Suprapubic skin (tissue), 4 donors: ENCODE results near the gene PHACTR1. TPM values are rescaled to one million over a fixed set of nuclear protein-coding genes. Genes with fewer than 3 reads are reported as not detected.
A peak's percentile ranks its signal among the peaks of the same experiment; 100 is the strongest.

Source experiments
- DNase-seq, 2 donors: peaks; one replicate each; pipeline ENCODE4 v3.0.0-alpha.2; 2019; ENCODE audit warnings: low spot score in 2 of 2
- H3K27ac ChIP-seq: fragments of 200-600 bp; sonication (generic); one replicate; pipeline ENCODE4 v1.5.1; 2019
- H3K27me3 ChIP-seq: fragments of 200-600 bp; sonication (generic); one replicate; pipeline ENCODE4 v1.5.1; 2019
- H3K36me3 ChIP-seq: fragments of 200-600 bp; sonication (generic); one replicate; pipeline ENCODE4 v1.5.1; 2019
- H3K4me1 ChIP-seq: fragments of 200-600 bp; sonication (generic); one replicate; pipeline ENCODE4 v1.5.1; 2019
- H3K4me3 ChIP-seq: fragments of 200-600 bp; sonication (generic); one replicate; pipeline ENCODE4 v1.5.1; 2019; ENCODE audit warnings: mild to moderate bottlenecking
- H3K9me3 ChIP-seq: fragments of 200-600 bp; sonication (generic); one replicate; pipeline ENCODE4 v1.5.1; 2019
- EP300 ChIP-seq: sonication (generic); formaldehyde crosslinking; IDR thresholded peaks from one replicate; pipeline ENCODE4 v1.6.1; 2017; ENCODE audit warnings: antibody characterized with exemption
- POLR2A ChIP-seq, 2 donors: fragments of 450-650 bp; IDR thresholded peaks; one replicate each; pipeline ENCODE4 v1.6.1; 2017; ENCODE audit warnings: antibody characterized with exemption in 2 of 2, mild to moderate bottlenecking in 2 of 2, moderate library complexity in 2 of 2
- POLR2AphosphoS5 ChIP-seq, 3 donors: sonication (generic); formaldehyde crosslinking; IDR thresholded peaks; one replicate each; pipeline ENCODE4 v1.6.1; 2017; ENCODE audit warnings: antibody characterized with exemption in 3 of 3
- WGBS: methylation state at CpG from one replicate; pipeline ENCODE4 v1.1.5; 2018; 5-methylcytosine and 5-hydroxymethylcytosine counted together
- total RNA-seq, 4 donors: library from RNA; depleted of rRNA; stranded (reverse); fragments of >200 nt; gene quantifications; one replicate each; pipeline ENCODE4 v1.1.0, GENCODE V29; 2016
- TF ChIP-seq, protein P1 (sequence below), 2 donors: fragments of 200-600 bp in 1 of 2; fragments of 450-650 bp in 1 of 2; sonication (generic) in 1 of 2; IDR thresholded peaks; one replicate each; pipeline ENCODE4 v1.5.1; 2016 to 2019; ENCODE audit warnings: antibody characterized with exemption in 2 of 2, mild to moderate bottlenecking in 1 of 2, moderate library complexity in 1 of 2

Gene PHACTR1
- total RNA-seq, 4 donors from 2014 or later: 4.0 to 8.2 (median 6.4) TPM

- peaks cover 7% of the 10 kb centered on the region for H3K4me1 ChIP-seq
- 58% methylated on average over 8 of the region's 8 CpGs for WGBS
- peaks cover 9% of the 10 kb centered on the region for H3K36me3 ChIP-seq
- TF ChIP-seq POLR2AphosphoS5 (IDR thresholded peaks at IDR 0.05) (no peak), EP300 (no peak)
- TF ChIP-seq, protein P1, sequence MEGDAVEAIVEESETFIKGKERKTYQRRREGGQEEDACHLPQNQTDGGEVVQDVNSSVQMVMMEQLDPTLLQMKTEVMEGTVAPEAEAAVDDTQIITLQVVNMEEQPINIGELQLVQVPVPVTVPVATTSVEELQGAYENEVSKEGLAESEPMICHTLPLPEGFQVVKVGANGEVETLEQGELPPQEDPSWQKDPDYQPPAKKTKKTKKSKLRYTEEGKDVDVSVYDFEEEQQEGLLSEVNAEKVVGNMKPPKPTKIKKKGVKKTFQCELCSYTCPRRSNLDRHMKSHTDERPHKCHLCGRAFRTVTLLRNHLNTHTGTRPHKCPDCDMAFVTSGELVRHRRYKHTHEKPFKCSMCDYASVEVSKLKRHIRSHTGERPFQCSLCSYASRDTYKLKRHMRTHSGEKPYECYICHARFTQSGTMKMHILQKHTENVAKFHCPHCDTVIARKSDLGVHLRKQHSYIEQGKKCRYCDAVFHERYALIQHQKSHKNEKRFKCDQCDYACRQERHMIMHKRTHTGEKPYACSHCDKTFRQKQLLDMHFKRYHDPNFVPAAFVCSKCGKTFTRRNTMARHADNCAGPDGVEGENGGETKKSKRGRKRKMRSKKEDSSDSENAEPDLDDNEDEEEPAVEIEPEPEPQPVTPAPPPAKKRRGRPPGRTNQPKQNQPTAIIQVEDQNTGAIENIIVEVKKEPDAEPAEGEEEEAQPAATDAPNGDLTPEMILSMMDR (IDR thresholded peaks at IDR 0.05): no peak
- H3K9me3 ChIP-seq: no peaks in the 10 kb centered on the region
- no peak for DNase-seq
- no peak overlapping the region for H3K4me3 ChIP-seq
- no peaks in the 10 kb centered on the region for H3K27me3 ChIP-seq
- no peak overlapping the region for H3K27ac ChIP-seq
These were observed 552.4 kb downstream of the PHACTR1 start for GRCh38 chr6:13268913-13269518.

GRCh38 chr6:13272131-13273046 is 555.8 kb downstream of the PHACTR1 start:
- Histone ChIP-seq H3K27ac (peak overlapping the region; percentile 47), H3K9me3 (no peaks in the 10 kb centered on the region), H3K27me3 (no peaks in the 10 kb centered on the region), H3K4me3 (peak overlapping the region; percentile 7), H3K4me1 (peaks cover 7% of the 10 kb centered on the region), H3K36me3 (peaks cover 9% of the 10 kb centered on the region)
- TF ChIP-seq, protein P1 (IDR thresholded peaks at IDR 0.05): no peak
- TF ChIP-seq POLR2AphosphoS5 (IDR thresholded peaks at IDR 0.05): no peak
- TF ChIP-seq POLR2A (IDR thresholded peaks at IDR 0.05): no peak
- no peak for TF ChIP-seq EP300
- WGBS: 77% methylated on average over 24 of the region's 24 CpGs
- DNase-seq: peak in 1 of 2 donors; percentile 75

GRCh38 chr6:13273202-13273930 is 556.8 kb downstream of the PHACTR1 start:
- TF ChIP-seq POLR2AphosphoS5 (IDR thresholded peaks at IDR 0.05) (no peak), EP300 (no peak), POLR2A (IDR thresholded peaks at IDR 0.05) (no peak)
- TF ChIP-seq, protein P1 (IDR thresholded peaks at IDR 0.05): no peak
- WGBS: 74% methylated on average over 10 of the region's 10 CpGs
- peak overlapping the region; percentile 7 for H3K4me3 ChIP-seq
- no peaks in the 10 kb centered on the region for H3K27me3 ChIP-seq
- H3K9me3 ChIP-seq: no peaks in the 10 kb centered on the region
- peaks cover 9% of the 10 kb centered on the region for H3K36me3 ChIP-seq
- DNase-seq: no peak
- H3K27ac ChIP-seq: no peak overlapping the region
- peaks cover 7% of the 10 kb centered on the region for H3K4me1 ChIP-seq

GRCh38 chr6:13273931-13274706 is 557.6 kb downstream of the PHACTR1 start:
- Histone ChIP-seq H3K4me3 (no peak overlapping the region), H3K27me3 (no peaks in the 10 kb centered on the region), H3K4me1 (peaks cover 3% of the 10 kb centered on the region), H3K36me3 (peaks cover 9% of the 10 kb centered on the region), H3K9me3 (no peaks in the 10 kb centered on the region), H3K27ac (no peak overlapping the region)
- WGBS: 74% methylated on average over 21 of the region's 21 CpGs
- TF ChIP-seq EP300 (no peak), POLR2A (IDR thresholded peaks at IDR 0.05) (no peak), POLR2AphosphoS5 (IDR thresholded peaks at IDR 0.05) (no peak)
- TF ChIP-seq, protein P1 (IDR thresholded peaks at IDR 0.05): no peak
- DNase-seq: no peak
